Measurements from ENCODE around the gene STYXL1. TPM values are rescaled to one million over a fixed set of nuclear protein-coding genes. Genes with fewer than 3 reads are reported as not detected.

The STYXL1 gene
- total and polyA plus RNA-seq, 2 experiments from 2014 or later, result 28.0 to 39.2 TPM

DNA sequence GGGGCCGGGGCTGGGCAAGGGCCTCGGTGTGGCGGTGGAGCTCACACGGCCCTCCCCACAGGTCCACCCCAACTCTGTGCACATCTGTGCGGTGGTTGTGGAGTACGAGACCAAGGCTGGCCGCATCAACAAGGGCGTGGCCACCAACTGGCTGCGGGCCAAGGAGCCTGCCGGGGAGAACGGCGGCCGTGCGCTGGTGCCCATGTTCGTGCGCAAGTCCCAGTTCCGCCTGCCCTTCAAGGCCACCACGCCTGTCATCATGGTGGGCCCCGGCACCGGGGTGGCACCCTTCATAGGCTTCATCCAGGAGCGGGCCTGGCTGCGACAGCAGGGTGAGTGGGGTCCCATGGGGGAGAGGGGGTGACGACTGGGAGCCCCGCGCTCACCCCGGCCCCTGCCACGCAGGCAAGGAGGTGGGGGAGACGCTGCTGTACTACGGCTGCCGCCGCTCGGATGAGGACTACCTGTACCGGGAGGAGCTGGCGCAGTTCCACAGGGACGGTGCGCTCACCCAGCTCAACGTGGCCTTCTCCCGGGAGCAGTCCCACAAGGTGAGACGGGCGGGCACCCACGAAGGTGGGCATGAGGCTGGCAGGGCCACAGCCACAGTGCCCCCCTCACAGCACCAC is 62.2 kb downstream of the STYXL1 start:
- Histone ChIP-seq H3K4me1 (ENCODE audit: insufficient read depth) (no peaks in the 10 kb centered on the region), H3K79me2 (replicated peaks; ENCODE audit: insufficient read depth) (no peaks in the 10 kb centered on the region), H3K4me2 (no peak overlapping the region), H4K20me1 (replicated peaks; ENCODE audit: insufficient read depth) (no peaks in the 10 kb centered on the region), H3K27ac (ENCODE audit: low read depth) (no peak overlapping the region), H3K4me3 (no peak overlapping the region), H3K9me2 (ENCODE audit: insufficient read depth) (no peaks in the 10 kb centered on the region), H3F3A (replicated peaks; ENCODE audit: low read depth) (no peaks in the 10 kb centered on the region), H3K36me3 (ENCODE audit: insufficient read depth) (no peaks in the 10 kb centered on the region; the same call in 1 of the 2 replicates), H3K27me3 (ENCODE audit: insufficient read depth) (no peaks in the 10 kb centered on the region), H2AFZ (no peak overlapping the region)
- ATAC-seq, result no peak
- Mint-ChIP-seq H3K9me3 (no peaks in the 10 kb centered on the region), H3K4me1 (peaks cover 15% of the 10 kb centered on the region), H3K4me3 (no peak overlapping the region), H3K36me3 (ENCODE audit: low read depth) (peaks cover 25% of the 10 kb centered on the region), H3K27me3 (ENCODE audit: insufficient read depth, low read depth, poor library complexity) (peaks cover 20% of the 10 kb centered on the region), H3K27ac (no peak overlapping the region)
- no peak for DNase-seq (ENCODE audit: low spot score)
- TF ChIP-seq, protein P1, sequence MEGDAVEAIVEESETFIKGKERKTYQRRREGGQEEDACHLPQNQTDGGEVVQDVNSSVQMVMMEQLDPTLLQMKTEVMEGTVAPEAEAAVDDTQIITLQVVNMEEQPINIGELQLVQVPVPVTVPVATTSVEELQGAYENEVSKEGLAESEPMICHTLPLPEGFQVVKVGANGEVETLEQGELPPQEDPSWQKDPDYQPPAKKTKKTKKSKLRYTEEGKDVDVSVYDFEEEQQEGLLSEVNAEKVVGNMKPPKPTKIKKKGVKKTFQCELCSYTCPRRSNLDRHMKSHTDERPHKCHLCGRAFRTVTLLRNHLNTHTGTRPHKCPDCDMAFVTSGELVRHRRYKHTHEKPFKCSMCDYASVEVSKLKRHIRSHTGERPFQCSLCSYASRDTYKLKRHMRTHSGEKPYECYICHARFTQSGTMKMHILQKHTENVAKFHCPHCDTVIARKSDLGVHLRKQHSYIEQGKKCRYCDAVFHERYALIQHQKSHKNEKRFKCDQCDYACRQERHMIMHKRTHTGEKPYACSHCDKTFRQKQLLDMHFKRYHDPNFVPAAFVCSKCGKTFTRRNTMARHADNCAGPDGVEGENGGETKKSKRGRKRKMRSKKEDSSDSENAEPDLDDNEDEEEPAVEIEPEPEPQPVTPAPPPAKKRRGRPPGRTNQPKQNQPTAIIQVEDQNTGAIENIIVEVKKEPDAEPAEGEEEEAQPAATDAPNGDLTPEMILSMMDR (conservative IDR thresholded peaks at IDR 0.05; ENCODE audit: low read depth in 2 of 2), result no peak
- TF ChIP-seq EZH2phosphoT487 (IDR thresholded peaks at IDR 0.05; ENCODE audit: unreplicated experiment), result no peak
- TF ChIP-seq, protein P2, sequence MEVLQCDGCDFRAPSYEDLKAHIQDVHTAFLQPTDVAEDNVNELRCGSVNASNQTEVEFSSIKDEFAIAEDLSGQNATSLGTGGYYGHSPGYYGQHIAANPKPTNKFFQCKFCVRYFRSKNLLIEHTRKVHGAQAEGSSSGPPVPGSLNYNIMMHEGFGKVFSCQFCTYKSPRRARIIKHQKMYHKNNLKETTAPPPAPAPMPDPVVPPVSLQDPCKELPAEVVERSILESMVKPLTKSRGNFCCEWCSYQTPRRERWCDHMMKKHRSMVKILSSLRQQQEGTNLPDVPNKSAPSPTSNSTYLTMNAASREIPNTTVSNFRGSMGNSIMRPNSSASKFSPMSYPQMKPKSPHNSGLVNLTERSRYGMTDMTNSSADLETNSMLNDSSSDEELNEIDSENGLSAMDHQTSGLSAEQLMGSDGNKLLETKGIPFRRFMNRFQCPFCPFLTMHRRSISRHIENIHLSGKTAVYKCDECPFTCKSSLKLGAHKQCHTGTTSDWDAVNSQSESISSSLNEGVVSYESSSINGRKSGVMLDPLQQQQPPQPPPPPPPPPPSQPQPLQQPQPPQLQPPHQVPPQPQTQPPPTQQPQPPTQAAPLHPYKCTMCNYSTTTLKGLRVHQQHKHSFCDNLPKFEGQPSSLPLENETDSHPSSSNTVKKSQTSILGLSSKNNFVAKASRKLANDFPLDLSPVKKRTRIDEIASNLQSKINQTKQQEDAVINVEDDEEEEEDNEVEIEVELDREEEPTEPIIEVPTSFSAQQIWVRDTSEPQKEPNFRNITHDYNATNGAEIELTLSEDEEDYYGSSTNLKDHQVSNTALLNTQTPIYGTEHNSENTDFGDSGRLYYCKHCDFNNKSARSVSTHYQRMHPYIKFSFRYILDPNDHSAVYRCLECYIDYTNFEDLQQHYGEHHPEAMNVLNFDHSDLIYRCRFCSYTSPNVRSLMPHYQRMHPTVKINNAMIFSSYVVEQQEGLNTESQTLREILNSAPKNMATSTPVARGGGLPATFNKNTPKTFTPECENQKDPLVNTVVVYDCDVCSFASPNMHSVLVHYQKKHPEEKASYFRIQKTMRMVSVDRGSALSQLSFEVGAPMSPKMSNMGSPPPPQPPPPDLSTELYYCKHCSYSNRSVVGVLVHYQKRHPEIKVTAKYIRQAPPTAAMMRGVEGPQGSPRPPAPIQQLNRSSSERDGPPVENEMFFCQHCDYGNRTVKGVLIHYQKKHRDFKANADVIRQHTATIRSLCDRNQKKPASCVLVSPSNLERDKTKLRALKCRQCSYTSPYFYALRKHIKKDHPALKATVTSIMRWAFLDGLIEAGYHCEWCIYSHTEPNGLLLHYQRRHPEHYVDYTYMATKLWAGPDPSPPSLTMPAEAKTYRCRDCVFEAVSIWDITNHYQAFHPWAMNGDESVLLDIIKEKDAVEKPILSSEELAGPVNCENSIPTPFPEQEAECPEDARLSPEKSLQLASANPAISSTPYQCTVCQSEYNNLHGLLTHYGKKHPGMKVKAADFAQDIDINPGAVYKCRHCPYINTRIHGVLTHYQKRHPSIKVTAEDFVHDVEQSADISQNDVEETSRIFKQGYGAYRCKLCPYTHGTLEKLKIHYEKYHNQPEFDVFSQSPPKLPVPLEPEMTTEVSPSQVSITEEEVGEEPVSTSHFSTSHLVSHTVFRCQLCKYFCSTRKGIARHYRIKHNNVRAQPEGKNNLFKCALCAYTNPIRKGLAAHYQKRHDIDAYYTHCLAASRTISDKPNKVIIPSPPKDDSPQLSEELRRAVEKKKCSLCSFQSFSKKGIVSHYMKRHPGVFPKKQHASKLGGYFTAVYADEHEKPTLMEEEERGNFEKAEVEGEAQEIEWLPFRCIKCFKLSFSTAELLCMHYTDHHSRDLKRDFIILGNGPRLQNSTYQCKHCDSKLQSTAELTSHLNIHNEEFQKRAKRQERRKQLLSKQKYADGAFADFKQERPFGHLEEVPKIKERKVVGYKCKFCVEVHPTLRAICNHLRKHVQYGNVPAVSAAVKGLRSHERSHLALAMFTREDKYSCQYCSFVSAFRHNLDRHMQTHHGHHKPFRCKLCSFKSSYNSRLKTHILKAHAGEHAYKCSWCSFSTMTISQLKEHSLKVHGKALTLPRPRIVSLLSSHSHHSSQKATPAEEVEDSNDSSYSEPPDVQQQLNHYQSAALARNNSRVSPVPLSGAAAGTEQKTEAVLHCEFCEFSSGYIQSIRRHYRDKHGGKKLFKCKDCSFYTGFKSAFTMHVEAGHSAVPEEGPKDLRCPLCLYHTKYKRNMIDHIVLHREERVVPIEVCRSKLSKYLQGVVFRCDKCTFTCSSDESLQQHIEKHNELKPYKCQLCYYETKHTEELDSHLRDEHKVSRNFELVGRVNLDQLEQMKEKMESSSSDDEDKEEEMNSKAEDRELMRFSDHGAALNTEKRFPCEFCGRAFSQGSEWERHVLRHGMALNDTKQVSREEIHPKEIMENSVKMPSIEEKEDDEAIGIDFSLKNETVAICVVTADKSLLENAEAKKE (CRISPR knock-in tag; IDR thresholded peaks at IDR 0.05), result no peak
- TF ChIP-seq ZNF114 (CRISPR knock-in tag; IDR thresholded peaks at IDR 0.05), result no peak
- no peak for TF ChIP-seq JUNB (IDR thresholded peaks at IDR 0.05; ENCODE audit: unreplicated experiment)
- TF ChIP-seq, protein P3, sequence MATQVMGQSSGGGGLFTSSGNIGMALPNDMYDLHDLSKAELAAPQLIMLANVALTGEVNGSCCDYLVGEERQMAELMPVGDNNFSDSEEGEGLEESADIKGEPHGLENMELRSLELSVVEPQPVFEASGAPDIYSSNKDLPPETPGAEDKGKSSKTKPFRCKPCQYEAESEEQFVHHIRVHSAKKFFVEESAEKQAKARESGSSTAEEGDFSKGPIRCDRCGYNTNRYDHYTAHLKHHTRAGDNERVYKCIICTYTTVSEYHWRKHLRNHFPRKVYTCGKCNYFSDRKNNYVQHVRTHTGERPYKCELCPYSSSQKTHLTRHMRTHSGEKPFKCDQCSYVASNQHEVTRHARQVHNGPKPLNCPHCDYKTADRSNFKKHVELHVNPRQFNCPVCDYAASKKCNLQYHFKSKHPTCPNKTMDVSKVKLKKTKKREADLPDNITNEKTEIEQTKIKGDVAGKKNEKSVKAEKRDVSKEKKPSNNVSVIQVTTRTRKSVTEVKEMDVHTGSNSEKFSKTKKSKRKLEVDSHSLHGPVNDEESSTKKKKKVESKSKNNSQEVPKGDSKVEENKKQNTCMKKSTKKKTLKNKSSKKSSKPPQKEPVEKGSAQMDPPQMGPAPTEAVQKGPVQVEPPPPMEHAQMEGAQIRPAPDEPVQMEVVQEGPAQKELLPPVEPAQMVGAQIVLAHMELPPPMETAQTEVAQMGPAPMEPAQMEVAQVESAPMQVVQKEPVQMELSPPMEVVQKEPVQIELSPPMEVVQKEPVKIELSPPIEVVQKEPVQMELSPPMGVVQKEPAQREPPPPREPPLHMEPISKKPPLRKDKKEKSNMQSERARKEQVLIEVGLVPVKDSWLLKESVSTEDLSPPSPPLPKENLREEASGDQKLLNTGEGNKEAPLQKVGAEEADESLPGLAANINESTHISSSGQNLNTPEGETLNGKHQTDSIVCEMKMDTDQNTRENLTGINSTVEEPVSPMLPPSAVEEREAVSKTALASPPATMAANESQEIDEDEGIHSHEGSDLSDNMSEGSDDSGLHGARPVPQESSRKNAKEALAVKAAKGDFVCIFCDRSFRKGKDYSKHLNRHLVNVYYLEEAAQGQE (IDR thresholded peaks at IDR 0.05; ENCODE audit: unreplicated experiment), result no peak
- no peak for TF ChIP-seq POLR2AphosphoS5 (IDR thresholded peaks at IDR 0.05; ENCODE audit: low read depth)
- TF ChIP-seq EZH2 (IDR thresholded peaks at IDR 0.05; ENCODE audit: low read depth, unreplicated experiment), result no peak
- no peak for TF ChIP-seq CREB1 (CRISPR knock-in tag; IDR thresholded peaks at IDR 0.05; ENCODE audit: low read depth)
- TF ChIP-seq ZNF331 (CRISPR knock-in tag; IDR thresholded peaks at IDR 0.05; ENCODE audit: low read depth), result no peak
- TF ChIP-seq, protein P4, sequence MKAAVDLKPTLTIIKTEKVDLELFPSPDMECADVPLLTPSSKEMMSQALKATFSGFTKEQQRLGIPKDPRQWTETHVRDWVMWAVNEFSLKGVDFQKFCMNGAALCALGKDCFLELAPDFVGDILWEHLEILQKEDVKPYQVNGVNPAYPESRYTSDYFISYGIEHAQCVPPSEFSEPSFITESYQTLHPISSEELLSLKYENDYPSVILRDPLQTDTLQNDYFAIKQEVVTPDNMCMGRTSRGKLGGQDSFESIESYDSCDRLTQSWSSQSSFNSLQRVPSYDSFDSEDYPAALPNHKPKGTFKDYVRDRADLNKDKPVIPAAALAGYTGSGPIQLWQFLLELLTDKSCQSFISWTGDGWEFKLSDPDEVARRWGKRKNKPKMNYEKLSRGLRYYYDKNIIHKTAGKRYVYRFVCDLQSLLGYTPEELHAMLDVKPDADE (IDR thresholded peaks at IDR 0.05), result no peak
- no peak for TF ChIP-seq NANOG (IDR thresholded peaks at IDR 0.05; ENCODE audit: borderline replicate concordance)
- TF ChIP-seq STAT1 (IDR thresholded peaks at IDR 0.05; ENCODE audit: unreplicated experiment), result no peak

Measured in GM23338 (cell line).